HK-2 (cell line): ENCODE data around the gene TRAF5.
"Not testable (repeated sequence)": the region's sequence is repeated elsewhere in the genome, so short reads cannot be mapped to it uniquely, and the experiment has no call there.

Experiments used
- DNase-seq: peaks from one replicate; pipeline ENCODE4 v3.0.0-alpha.2; 2018; ENCODE audit not compliant: unreplicated experiment

Gene TRAF5

DNA sequence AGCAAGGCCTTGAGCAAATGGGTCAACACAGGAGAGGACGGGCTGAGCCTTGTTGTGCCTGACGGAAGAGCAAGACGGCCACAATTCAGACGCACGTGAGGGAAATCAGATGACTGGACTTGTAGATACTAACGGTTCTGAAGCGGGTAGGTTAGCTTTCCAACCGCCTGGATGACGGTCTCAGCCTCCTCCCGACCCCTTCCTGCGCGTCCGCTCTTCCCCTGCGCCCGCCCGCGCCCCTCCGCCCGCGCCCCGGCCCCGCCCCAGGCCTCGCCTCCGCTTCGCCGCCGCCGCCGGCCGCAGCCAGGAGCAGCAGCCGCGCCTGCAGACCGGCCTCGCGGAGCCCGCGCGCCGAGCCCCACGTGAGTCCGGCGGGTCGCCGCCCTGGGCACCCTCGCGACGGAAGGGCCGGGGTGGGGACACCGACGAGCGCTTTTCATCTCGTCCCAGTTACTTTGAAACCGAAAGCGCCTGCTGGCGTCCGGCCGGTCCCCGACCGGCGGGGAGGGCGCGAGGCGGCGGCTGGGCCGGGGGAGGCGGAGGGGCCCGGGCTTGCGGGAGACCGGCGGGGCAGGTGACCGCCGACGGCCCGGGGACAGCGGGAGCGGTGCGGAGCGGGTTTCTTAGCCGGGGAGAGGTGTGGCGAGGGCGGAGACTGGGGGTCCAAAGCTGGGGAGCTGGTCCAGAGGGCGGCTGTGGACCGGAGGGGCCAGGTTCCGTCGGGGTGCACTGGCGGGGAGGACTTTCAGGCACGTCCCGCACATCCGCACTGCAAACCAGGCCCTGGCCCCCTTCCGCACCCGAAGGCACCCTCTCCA lies at the start of gene TRAF5:
TSS of gene TRAF5 (plus strand) at position 306 of the 818 bp plus-strand sequence. CDS start 26,407 bp downstream, outside the sequence.
- peak; percentile 66 for DNase-seq

GRCh38 chr1:211279340-211279739 lies 47.3 kb upstream of the TRAF5 start:
- DNase-seq = no peak

GRCh38 chr1:211280910-211281309 lies 45.7 kb upstream of the TRAF5 start:
- DNase-seq = no peak

GRCh38 chr1:211281320-211282022 lies 45.2 kb upstream of the TRAF5 start:
- DNase-seq = peak; percentile 9

DNA sequence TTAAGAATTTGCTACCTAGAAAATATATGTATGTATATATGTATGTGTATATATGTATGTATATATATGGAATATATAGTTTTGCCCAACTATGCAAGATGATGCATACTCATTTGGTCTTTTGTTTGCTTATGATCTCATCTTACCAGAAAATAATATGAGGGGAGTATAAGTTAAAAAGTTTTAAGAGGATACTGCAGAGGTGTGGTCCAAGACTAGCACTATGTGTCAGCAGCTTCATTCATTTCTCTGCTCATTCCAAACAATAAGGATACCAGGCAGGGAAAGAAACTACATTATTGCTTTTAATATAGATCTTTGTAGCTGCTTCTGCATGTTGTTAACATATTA lies 44.6 kb upstream of the TRAF5 start:
- DNase-seq = no peak

DNA sequence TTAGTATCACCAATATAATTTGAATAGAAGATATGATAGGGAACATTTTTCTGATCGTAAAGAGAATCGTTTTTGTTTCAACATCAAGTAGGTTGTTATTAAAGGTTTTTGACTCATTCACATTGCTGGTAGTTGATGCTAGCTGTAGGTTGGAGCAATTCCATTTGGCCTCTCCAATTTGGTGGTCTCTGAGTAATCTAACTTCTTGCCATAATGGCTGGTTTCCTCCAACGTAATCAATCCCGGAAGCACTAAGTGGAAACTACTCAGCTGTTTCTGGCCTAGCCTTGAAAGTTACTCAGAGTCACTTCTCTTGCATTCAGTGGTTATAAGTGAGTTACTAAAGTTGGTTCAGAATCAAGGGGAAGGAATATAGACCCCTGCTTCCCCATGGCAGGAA lies 41.4 kb upstream of the TRAF5 start:
- DNase-seq = no peak

- DNase-seq = no peak
These were observed 39.4 kb upstream of the TRAF5 start for GRCh38 chr1:211287218-211287617.

DNA sequence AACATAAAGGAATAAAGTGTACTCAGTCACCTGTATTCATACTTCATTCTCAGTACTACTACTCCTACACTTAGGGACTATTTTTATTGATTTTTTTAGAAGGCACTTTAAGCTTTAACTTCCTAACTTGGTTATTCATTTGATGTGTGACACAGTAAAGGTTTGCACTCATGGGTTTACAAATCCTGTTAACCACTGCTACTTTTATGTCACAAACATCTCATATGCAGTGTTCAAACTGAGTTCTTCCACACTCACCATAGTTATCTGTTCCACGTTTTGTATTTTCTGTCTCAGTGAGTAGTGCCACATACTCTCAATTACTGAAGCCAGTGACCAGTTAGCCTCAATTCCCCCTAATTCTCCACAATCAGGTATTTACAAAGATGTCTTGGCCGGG lies 34.2 kb upstream of the TRAF5 start:
- no peak for DNase-seq

GRCh38 chr1:211296396-211296795 lies 30.2 kb upstream of the TRAF5 start:
- DNase-seq = no peak

DNA sequence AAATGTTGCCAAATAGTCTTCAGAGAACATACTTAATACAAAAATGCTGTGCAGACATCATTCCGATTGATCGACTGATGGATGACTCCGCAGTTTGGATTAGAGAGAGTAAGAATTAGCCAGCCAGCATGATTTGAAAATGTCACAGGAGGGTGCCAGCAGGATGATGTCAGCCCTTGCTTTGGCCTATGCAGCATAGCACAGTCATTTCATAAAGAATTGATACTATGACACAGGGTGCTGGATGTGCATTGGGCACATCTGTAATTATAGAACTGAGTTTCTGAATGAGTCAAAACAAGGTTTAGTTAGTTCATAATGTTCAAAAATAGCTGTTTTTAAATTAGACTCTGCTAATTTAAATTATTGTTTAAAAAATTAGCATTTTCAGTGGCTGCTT lies 21.6 kb upstream of the TRAF5 start:
- no peak for DNase-seq

GRCh38 chr1:211309617-211310016 lies 17.0 kb upstream of the TRAF5 start:
- DNase-seq = no peak

- no peak for DNase-seq
These were observed 13.2 kb upstream of the TRAF5 start for GRCh38 chr1:211313392-211313791.

GRCh38 chr1:211318576-211319280 lies 7.9 kb upstream of the TRAF5 start:
- no peak for DNase-seq

DNA sequence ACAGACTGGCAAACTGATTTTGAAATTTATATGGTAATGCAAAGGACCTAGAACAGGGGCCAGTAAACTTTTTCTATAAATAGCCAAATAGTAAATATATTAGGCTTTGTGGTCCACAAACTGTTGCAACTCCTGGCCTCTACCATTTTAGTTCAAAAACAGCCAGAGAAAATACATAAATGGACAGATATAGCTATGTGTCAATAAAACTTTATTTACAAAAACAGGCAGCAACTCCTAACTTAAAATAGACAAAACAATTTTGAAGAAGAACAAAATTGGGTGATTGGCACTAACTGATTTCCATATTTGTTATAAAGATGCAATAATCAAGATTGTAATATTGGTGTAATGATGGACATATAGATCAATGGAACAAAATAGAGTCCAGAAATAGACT lies 6.7 kb upstream of the TRAF5 start:
- DNase-seq = no peak

GRCh38 chr1:211320980-211321379 lies 5.7 kb upstream of the TRAF5 start:
- no peak for DNase-seq

DNA sequence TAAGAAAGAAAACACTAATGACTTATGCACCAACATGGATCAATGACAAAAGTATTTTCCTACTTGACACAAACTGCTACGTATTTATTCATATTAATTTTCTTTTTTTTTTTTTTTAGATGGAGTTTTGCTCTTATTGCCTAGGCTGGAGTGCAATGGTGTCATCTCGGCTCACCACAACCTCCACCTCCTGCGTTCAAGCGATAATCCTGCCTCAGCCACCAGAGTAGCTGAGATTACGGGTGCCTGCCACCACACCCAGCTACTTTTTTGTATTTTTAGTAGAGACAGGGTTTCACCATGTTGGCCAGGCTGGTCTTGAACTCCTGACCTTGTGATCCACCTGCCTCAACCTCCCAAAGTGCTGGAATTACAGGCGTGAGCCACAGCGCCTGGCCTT lies 5.0 kb upstream of the TRAF5 start:
- DNase-seq = not testable (repeated sequence)

DNA sequence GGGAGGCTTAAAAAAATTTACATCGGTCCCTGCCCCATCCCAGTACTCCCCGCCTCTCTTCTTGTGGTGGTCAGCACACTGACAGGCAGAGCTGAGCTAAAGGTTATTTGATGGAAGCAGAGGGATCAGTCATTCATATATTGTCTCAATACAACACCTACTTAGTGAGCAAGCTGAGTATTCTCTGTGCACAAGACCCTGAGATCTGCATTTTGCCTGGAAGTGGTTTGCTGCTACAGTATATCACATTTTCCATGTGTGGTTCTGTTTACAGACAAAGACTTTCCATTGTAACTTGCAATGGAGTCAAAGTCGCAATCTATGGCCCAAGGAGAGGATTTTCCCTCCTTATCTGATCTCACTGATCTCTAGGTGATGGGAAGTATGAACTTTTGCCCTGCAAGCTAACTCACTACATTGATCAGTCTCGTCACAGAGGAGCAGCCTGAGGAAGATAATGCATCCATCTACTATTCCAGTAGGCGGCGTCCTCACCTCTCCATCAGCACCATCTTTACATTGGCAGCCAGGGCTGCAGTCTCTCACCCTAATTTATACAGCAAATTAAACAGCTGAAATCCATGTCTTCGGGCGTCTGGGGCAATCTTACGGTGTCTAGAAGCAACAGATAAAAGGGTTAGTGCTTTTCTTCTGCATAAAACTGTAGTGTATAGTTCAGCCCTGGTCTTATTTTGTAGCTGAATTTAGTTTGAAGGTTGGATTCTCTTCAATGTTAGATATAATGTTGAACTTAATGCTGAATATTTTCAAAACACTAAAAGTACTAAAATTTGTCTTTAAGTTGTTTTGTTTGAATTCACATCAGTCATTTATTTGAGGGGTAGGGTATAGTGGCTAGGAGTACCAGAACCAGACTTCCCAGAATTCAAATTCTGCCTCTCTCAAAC lies 3.2 kb upstream of the TRAF5 start:
- DNase-seq = peak; percentile 62

- DNase-seq = no peak
These were observed 1.4 kb upstream of the TRAF5 start for GRCh38 chr1:211324992-211325775.

DNA sequence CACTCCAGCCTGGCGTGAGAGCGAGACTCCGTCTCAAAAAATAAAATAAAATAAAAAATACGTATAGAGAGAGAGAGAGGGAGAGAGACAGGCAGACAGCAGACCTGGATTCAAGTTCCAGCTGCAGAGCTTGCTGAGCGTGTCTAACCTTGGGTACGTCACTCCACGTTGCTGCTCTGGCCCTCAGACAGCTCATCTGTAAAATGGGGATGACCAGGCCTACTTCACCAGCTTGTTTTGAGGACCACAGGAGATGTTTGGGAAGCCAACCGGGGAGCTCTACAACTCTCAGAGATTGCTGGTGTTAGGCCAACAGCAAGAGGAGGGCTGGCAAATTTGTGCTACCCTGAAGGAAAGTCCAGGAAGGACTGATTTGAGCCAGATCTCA lies 499 bp upstream of the TRAF5 start:
- DNase-seq = no peak

DNA sequence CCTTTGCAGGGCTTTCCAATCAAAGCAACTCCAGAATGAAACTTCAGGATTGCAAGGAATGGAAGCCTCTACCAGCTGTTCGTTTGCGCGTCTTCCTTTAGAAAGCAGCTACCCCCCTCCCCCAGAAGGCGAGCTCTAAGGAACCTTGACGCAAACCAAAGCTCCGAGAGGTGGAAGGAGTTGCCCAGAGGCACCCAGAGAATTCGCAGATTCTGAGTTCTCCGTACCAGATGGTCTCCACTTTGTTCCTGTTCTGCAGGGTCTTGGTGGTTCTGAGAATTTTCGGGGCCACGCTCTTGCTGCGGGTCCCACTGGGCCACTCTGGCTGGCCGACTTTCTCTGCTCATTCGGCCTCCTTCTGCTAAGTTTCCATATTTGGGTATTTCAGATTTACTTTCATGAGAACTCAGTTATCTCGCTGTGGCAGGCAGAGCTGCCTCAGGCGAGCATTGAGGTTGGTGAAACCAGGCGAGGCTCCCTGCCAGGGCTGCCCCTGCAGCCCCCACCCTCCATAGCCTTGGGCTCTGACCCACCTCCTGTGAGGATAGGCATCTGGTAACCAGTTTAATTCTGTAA lies 801 bp downstream of the TRAF5 start:
- no peak for DNase-seq
